Measurements from ENCODE around the gene SOX6. TPM values are rescaled to one million over a fixed set of nuclear protein-coding genes. Genes with fewer than 3 reads are reported as not detected.
A peak's percentile ranks its signal among the peaks of the same experiment; 100 is the strongest.

The SOX6 gene
- total and polyA plus RNA-seq, 8 donors, result 5.1 to 23.0 (median 18.7) TPM

DNA sequence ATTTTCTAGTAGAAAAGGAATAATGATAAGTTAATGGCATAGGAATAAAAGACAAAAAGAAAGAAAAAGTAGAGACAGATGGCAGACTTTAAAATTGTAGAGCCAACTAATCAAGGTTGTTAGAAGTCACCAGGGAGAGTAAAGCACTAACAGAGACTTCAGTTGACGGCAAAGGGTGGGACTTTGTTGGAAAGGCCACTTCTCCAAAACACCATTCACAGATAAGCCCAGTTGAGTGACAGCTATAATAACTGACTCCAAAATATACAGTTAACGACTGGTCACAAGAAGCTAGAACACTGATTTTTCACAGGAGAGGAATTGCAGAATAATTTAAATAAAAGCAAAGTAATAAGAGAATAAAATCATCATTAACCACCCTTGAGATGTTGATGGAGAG, 16.0 kb upstream of the SOX6 start:
- TF ChIP-seq CTCF (IDR thresholded peaks at IDR 0.05), result no peak
- 59 to 70% methylated on average over 2 of the region's 2 CpGs for WGBS, 2 donors
- intact Hi-C loops (cut with DNase I), result no loop called here
- H3K9me3 ChIP-seq, result no peaks in the 10 kb centered on the region
- no peak for ATAC-seq
- no peak overlapping the region for H3K4me3 ChIP-seq
- H3K27me3 ChIP-seq, result no peaks in the 10 kb centered on the region
- DNase-seq, result no peak
- H3K27ac ChIP-seq, result no peak overlapping the region
- peaks cover 0 to 9% (median 0%) of the 10 kb centered on the region in 3 donors for H3K4me1 ChIP-seq
- FAIRE-seq, result no peak
- H3K36me3 ChIP-seq, result no peaks in the 10 kb centered on the region

- Histone ChIP-seq H3K4me1 (peaks cover 0 to 19% (median 0%) of the 10 kb centered on the region in 3 donors), H3K36me3 (no peaks in the 10 kb centered on the region), H3K9me3 (no peaks in the 10 kb centered on the region), H3K4me3 (no peak overlapping the region), H3K27me3 (no peaks in the 10 kb centered on the region), H3K27ac (no peak overlapping the region)
- ATAC-seq (no peak), DNase-seq (no peak), FAIRE-seq (no peak)
- no peak for TF ChIP-seq CTCF (IDR thresholded peaks at IDR 0.05)
- intact Hi-C loops (cut with DNase I), result no loop called here
- 97 to 99% methylated on average over 2 of the region's 2 CpGs for WGBS, 2 donors
These were observed 10.9 kb upstream of the SOX6 start for GRCh38 chr11:16367252-16367651.

DNA sequence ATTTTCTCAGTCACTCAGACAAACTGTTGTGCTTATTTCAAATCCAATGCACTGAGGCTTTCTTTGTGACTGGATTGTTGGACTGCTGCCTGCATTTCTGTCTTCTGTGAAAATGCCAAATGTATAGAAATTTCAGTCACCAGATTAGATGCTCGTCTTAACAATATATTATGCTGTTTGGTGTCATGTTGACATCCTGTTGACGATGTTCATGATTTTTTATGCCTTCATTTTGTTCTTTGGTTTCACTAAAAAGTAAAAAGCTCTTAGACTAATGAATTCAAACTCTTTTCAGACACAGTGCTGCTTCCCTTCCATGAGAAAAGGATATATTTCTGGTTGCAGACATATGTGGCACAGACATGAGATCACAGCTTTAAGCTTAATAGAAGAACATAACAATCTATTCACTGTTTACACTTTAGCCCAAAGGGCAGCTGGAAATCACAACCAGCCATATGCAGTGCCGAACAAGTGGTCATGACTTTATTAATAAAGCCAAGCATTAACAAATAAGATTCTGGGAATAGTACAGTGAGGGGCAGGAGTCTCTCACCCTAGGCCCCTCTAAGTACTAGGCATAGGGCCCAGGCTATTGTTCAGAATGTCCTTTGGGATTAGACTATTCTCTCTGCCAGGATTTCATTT, 9.4 kb upstream of the SOX6 start:
- H3K27ac ChIP-seq, result no peak overlapping the region
- no peaks in the 10 kb centered on the region for H3K9me3 ChIP-seq
- ATAC-seq (no peak), DNase-seq (no peak), FAIRE-seq (no peak)
- H3K36me3 ChIP-seq, result no peaks in the 10 kb centered on the region
- peaks cover 0 to 19% (median 0%) of the 10 kb centered on the region in 3 donors for H3K4me1 ChIP-seq
- no peak for TF ChIP-seq CTCF (IDR thresholded peaks at IDR 0.05)
- WGBS, 2 donors, result 77 to 82% methylated on average over 3 of the region's 3 CpGs
- no peaks in the 10 kb centered on the region for H3K27me3 ChIP-seq
- no peak overlapping the region for H3K4me3 ChIP-seq
- intact Hi-C loops (cut with DNase I), result no loop called here

GRCh38 chr11:16364254-16364653, 7.9 kb upstream of the SOX6 start:
- no peak for TF ChIP-seq CTCF (IDR thresholded peaks at IDR 0.05)
- no peak overlapping the region for H3K4me3 ChIP-seq
- no peaks in the 10 kb centered on the region for H3K36me3 ChIP-seq
- intact Hi-C loops (cut with DNase I), result no loop called here
- peaks cover 0 to 19% (median 0%) of the 10 kb centered on the region in 3 donors for H3K4me1 ChIP-seq
- FAIRE-seq, result no peak
- DNase-seq, result no peak
- peak in 1 of 4 donors; percentile 34 for ATAC-seq
- no peak overlapping the region for H3K27ac ChIP-seq
- no peaks in the 10 kb centered on the region for H3K27me3 ChIP-seq
- H3K9me3 ChIP-seq, result no peaks in the 10 kb centered on the region

DNA sequence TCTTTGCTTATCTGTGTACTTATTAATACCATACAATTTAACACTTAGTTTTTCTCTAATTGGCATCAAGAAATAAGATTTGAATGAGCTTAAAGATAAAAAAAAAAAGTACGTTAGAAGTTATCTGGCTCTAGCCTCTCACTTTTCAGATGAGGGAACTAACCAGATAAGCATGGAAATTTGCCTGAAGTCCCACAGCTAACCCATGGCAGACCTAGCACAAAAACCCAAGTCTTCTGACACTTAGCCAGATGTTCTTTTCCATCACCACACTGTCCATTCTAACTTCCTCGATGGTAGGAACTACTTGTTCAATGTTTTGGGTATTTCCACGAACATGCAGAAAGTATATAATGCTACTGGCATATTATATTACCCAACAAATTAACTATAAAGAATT, 7.4 kb upstream of the SOX6 start:
- Histone ChIP-seq H3K27me3 (no peaks in the 10 kb centered on the region), H3K9me3 (no peaks in the 10 kb centered on the region), H3K27ac (no peak overlapping the region), H3K4me1 (peaks cover under 1 to 19% (median 2%) of the 10 kb centered on the region in 3 donors), H3K36me3 (no peaks in the 10 kb centered on the region), H3K4me3 (no peak overlapping the region)
- 70 to 75% methylated on average over 3 of the region's 3 CpGs for WGBS, 2 donors
- ATAC-seq (no peak), FAIRE-seq (no peak), DNase-seq (no peak)
- no peak for TF ChIP-seq CTCF (IDR thresholded peaks at IDR 0.05)
- intact Hi-C loops (cut with DNase I), result no loop called here

All from pancreas (tissue), 10 donors.